Spleen (tissue), 11 donors: ENCODE data around the gene P3H1. TPM values are rescaled to one million over a fixed set of nuclear protein-coding genes. Genes with fewer than 3 reads are reported as not detected.

ENCODE experiments used
- DNase-seq: peaks from one replicate; pipeline ENCODE4 v3.0.0-alpha.2; 2020
- H3K27ac ChIP-seq, 8 donors: fragments of 200-600 bp; sonication (generic) in 7 of 8; 1 replicate in 4 of 8; 2 replicates in 4 of 8; pipeline versions ENCODE4 v1.5.0 to v1.8.0; 2016 to 2021; ENCODE audit warnings: inconsistent platforms in 4 of 8, mild to moderate bottlenecking in 4 of 8, moderate library complexity in 1 of 8
- H3K27me3 ChIP-seq, 7 donors: fragments of 200-600 bp; sonication (generic) in 6 of 7; replicated peaks in 1 of 7; 1 replicate in 4 of 7; 2 replicates in 3 of 7; pipeline versions ENCODE4 v1.5.0 to v1.8.0; 2016 to 2021; ENCODE audit warnings: inconsistent platforms in 3 of 7, mild to moderate bottlenecking in 1 of 7
- H3K36me3 ChIP-seq, 6 donors: fragments of 200-600 bp; sonication (generic) in 5 of 6; 1 replicate in 4 of 6; 2 replicates in 2 of 6; pipeline versions ENCODE4 v1.5.0 to v1.8.0; 2016 to 2021; ENCODE audit warnings: inconsistent platforms in 2 of 6
- H3K4me1 ChIP-seq, 6 donors: fragments of 200-600 bp; sonication (generic) in 5 of 6; 1 replicate in 3 of 6; 2 replicates in 3 of 6; pipeline versions ENCODE4 v1.5.0 to v1.8.0; 2016 to 2021; ENCODE audit warnings: inconsistent platforms in 3 of 6
- H3K4me3 ChIP-seq, 8 donors: fragments of 200-600 bp; sonication (generic) in 7 of 8; 1 replicate in 4 of 8; 2 replicates in 4 of 8; pipeline versions ENCODE4 v1.5.0 to v1.8.0; 2016 to 2021; ENCODE audit warnings: inconsistent platforms in 4 of 8, mild to moderate bottlenecking in 4 of 8, moderate library complexity in 2 of 8
- H3K9me3 ChIP-seq, 8 donors: fragments of 200-600 bp; sonication (generic) in 7 of 8; 1 replicate in 4 of 8; 2 replicates in 4 of 8; pipeline versions ENCODE4 v1.5.0 to v1.8.0; 2016 to 2021; ENCODE audit warnings: inconsistent platforms in 4 of 8
- CTCF ChIP-seq, 11 experiments: fragments of 200-600 bp in 7 of 11; fragments of 450-650 bp in 4 of 11; sonication (generic) in 4 of 11; IDR thresholded peaks in 8 of 11; conservative IDR thresholded peaks in 3 of 11; 1 replicate in 7 of 11; 2 replicates in 4 of 11; pipeline versions ENCODE4 v1.4.0 to v1.8.0; 2016 to 2021; ENCODE audit warnings: antibody characterized with exemption in 11 of 11, inconsistent platforms in 4 of 11, mild to moderate bottlenecking in 1 of 11
- POLR2A ChIP-seq, 3 donors: fragments of 450-650 bp; IDR thresholded peaks; one replicate each; pipeline ENCODE4 v1.5.1; 2017; ENCODE audit warnings: antibody characterized with exemption in 3 of 3, mild to moderate bottlenecking in 1 of 3
- POLR2AphosphoS5 ChIP-seq, 3 donors: sonication (generic); formaldehyde crosslinking; IDR thresholded peaks; one replicate each; pipeline ENCODE4 v1.5.1; 2017; ENCODE audit warnings: antibody characterized with exemption in 3 of 3
- WGBS, 5 donors: extraction: QIAGEN DNeasy Blood & Tissue Kit in 3 of 5; methylation state at CpG; one replicate each; pipeline versions ENCODE4 v1.1.5 to v1.1.7; 2013 to 2018; 5-methylcytosine and 5-hydroxymethylcytosine counted together
- intact Hi-C: fragments of 100-400 bp; cut with DNase I; formaldehyde crosslinking; loops from one replicate; pipeline ENCODE4 v1.15.0; 2023; ENCODE audit warnings: low total_unique reads
- polyA plus RNA-seq, 3 donors: library from polyadenylated mRNA; stranded (reverse); fragments of 200-250 nt; gene quantifications; one replicate each; pipeline ENCODE4 v1.2.1, GENCODE V29; 2013
- total RNA-seq, 7 donors: library from RNA; depleted of rRNA in 3 of 7; stranded (reverse); fragments of >200 nt in 3 of 7; fragmentation: NEBNext Ultra II Directional in 4 of 7; extraction: Animal tissue kit (Norgen Biotek cat#: 25700) in 4 of 7; gene quantifications; one replicate each; pipeline versions ENCODE4 v1.1.0 to v1.2.1, GENCODE V29; 2016 to 2021
- donor health status: healthy with polysubstance abuse.
- donor health status: DM: no; HTN: no; CAD: no; lungs with moderate emphysema.
- donor health status: DM: no; HTN: no; CAD: no.
- donor health status: Bipolar disorder and iron deficiency.
- donor health status: healthy.
- donor health status: DM: no; HTN: no; CAD: no.
- donor health status: DM: yes; HTN: yes; CAD: no.

The P3H1 gene
- total and polyA plus RNA-seq, 10 donors = 35.1 to 55.8 (median 42.0) TPM

- H3K27me3 ChIP-seq = no peaks in the 10 kb centered on the region
- H3K4me1 ChIP-seq = no peaks in the 10 kb centered on the region
- H3K4me3 ChIP-seq = no peak overlapping the region
- intact Hi-C loops = no loop called here
- H3K36me3 ChIP-seq = peaks cover 0 to 42% (median 12%) of the 10 kb centered on the region in 6 donors
- peaks cover 0 to 8% (median 0%) of the 10 kb centered on the region in 8 donors for H3K9me3 ChIP-seq
- no peak overlapping the region for H3K27ac ChIP-seq
- DNase-seq = no peak
- TF ChIP-seq POLR2AphosphoS5 (IDR thresholded peaks at IDR 0.05) (no peak), CTCF (IDR thresholded peaks at IDR 0.05 in 8 of 11, conservative IDR thresholded peaks at IDR 0.05 in 3 of 11) (no peak), POLR2A (IDR thresholded peaks at IDR 0.05) (no peak)
Observed at GRCh38 chr1:42807056-42807668, 40.3 kb upstream of the P3H1 start.

- intact Hi-C loops = no loop called here
- Histone ChIP-seq H3K4me1 (no peaks in the 10 kb centered on the region), H3K4me3 (no peak overlapping the region), H3K27ac (no peak overlapping the region), H3K36me3 (peaks cover 0 to 42% (median 12%) of the 10 kb centered on the region in 6 donors), H3K9me3 (peaks cover 0 to 8% (median 0%) of the 10 kb centered on the region in 8 donors), H3K27me3 (no peaks in the 10 kb centered on the region)
- DNase-seq = no peak
- no peak for TF ChIP-seq POLR2AphosphoS5 (IDR thresholded peaks at IDR 0.05)
- TF ChIP-seq POLR2A (IDR thresholded peaks at IDR 0.05) = no peak
- no peak for TF ChIP-seq CTCF (IDR thresholded peaks at IDR 0.05 in 8 of 11, conservative IDR thresholded peaks at IDR 0.05 in 3 of 11)
- 91 to 96% (median 93%) methylated on average over 5 of the region's 5 CpGs for WGBS, 5 donors
Observed at GRCh38 chr1:42806593-42806992, 39.8 kb upstream of the P3H1 start.

GRCh38 chr1:42806171-42806570 lies 39.3 kb upstream of the P3H1 start:
- Histone ChIP-seq H3K9me3 (peaks cover 0 to 8% (median 0%) of the 10 kb centered on the region in 8 donors), H3K36me3 (peaks cover 0 to 39% (median 12%) of the 10 kb centered on the region in 6 donors), H3K4me1 (no peaks in the 10 kb centered on the region), H3K27me3 (no peaks in the 10 kb centered on the region), H3K4me3 (no peak overlapping the region), H3K27ac (no peak overlapping the region)
- DNase-seq = no peak
- intact Hi-C loops = no loop called here
- TF ChIP-seq POLR2A (IDR thresholded peaks at IDR 0.05) (no peak), POLR2AphosphoS5 (IDR thresholded peaks at IDR 0.05) (no peak), CTCF (IDR thresholded peaks at IDR 0.05 in 8 of 11, conservative IDR thresholded peaks at IDR 0.05 in 3 of 11) (no peak)

GRCh38 chr1:42801832-42802473 lies 35.1 kb upstream of the P3H1 start:
- H3K27me3 ChIP-seq = no peaks in the 10 kb centered on the region
- no peak for DNase-seq
- 86 to 96% (median 91%) methylated on average over 8 of the region's 8 CpGs for WGBS, 5 donors
- no peaks in the 10 kb centered on the region for H3K4me1 ChIP-seq
- H3K36me3 ChIP-seq = peaks cover 0 to 22% (median 4%) of the 10 kb centered on the region in 6 donors
- H3K4me3 ChIP-seq = no peak overlapping the region
- TF ChIP-seq POLR2A (IDR thresholded peaks at IDR 0.05) = no peak
- TF ChIP-seq POLR2AphosphoS5 (IDR thresholded peaks at IDR 0.05) = no peak
- TF ChIP-seq CTCF (IDR thresholded peaks at IDR 0.05 in 8 of 11, conservative IDR thresholded peaks at IDR 0.05 in 3 of 11) = no peak
- intact Hi-C loops = no loop called here
- peaks cover 0 to 8% (median 0%) of the 10 kb centered on the region in 8 donors for H3K9me3 ChIP-seq
- no peak overlapping the region for H3K27ac ChIP-seq
